ENCODE measurements around the gene ALG8.
A peak's percentile ranks its signal among the peaks of the same experiment; 100 is the strongest.
"Not testable (repeated sequence)": the region's sequence is repeated elsewhere in the genome, so short reads cannot be mapped to it uniquely, and the experiment has no call there.

Gene ALG8

GRCh38 chr11:78139422-78140391, at the start of gene ALG8:
Gene ALG8 (minus strand): TSS chr11:78139626. CDS start chr11:78139588, 38 bp downstream.
- peak; percentile 93 for DNase-seq

- peak; percentile 93 for DNase-seq
Observed at GRCh38 chr11:78188286-78189173, 49.1 kb upstream of the ALG8 start, which contains the start of the genes KCTD21 and USP35. Gene KCTD21 (minus strand): TSS chr11:78188626. CDS start chr11:78174554, 14,072 bp downstream. Gene USP35 (plus strand): TSS chr11:78188919. CDS start chr11:78196246, 7,327 bp downstream.

GRCh38 chr11:78187366-78188285, 48.2 kb upstream of the ALG8 start:
- no peak for DNase-seq

GRCh38 chr11:78181185-78181584, 41.8 kb upstream of the ALG8 start:
- no peak for DNase-seq

DNA sequence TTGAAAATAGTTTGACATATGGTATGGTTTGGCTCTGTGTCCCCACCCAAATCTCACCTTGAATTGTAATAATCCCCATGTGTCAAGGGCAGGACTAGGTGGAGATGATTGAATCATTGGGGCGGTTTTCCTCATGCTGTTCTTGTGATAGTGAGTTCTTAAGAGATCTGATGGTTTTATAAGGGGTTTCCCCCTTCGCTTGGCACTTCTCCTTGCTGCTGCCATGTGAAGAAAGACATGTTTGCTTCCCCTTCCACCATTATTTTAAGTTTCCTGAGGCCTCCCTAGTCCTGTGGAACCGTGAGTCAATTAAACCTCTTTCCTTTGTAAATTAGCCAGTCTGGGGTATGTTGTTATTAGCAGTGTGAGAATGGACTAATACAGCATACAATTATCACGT, 41.3 kb upstream of the ALG8 start:
- DNase-seq, result no peak

- DNase-seq, result no peak
Observed at GRCh38 chr11:78179459-78180071, 40.1 kb upstream of the ALG8 start.

DNA sequence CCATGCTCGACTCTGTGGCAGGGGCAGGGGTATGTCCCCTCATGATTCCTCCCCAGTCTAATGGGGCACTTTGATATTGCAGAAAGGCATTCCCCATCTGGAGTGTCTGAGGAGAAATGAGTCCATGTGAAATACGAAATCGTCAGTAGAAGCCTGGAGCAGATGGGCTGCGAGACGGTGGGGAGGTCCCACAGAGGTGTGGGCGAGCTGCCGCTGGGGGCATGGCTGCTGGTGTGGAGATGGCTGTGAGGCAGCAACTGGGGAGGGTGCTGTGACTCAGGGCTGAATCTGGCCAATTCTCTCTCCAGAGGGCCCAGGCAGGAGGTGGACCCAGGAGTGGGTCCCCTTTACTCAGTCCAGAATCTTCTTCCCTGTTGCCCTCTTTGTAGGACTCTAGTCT, 37.8 kb upstream of the ALG8 start:
- no peak for DNase-seq

GRCh38 chr11:78176605-78177141, 37.2 kb upstream of the ALG8 start:
- DNase-seq, result no peak

DNA sequence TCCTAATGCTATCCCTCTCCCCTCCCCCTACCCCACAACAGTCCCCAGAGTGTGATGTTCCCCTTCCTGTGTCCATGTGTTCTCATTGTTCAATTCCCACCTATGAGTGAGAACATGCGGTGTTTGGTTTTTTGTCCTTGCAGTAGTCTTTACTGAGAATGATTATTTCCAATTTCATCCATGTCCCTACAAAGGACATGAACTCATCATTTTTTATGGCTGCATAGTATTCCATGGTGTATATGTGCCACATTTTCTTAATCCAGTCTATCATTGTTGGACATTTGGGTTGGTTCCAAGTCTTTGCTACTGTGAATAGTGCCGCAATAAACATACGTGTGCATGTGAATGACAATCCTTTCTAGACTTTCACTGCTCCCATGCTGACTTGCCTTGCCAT, 36.4 kb upstream of the ALG8 start:
- not testable (repeated sequence) for DNase-seq

DNA sequence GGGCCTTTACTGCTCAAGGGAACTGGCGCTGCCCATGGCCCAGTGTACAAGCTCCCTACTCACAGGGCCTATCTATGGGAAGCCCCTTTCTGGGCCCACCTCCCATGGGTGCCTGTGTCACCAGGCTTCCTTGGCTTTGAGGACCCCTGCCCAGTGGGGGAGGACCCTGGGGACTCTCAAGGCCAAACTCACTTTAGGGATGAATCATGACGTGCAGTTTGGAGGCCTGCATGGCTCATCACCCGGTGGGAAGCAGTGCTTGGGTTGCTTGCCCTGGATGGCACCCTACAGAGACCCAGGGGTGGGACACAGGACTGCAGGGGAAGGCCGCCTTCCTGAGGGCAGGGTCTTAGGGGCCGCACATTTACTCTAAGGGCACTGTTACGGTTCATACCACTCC, 32.5 kb upstream of the ALG8 start:
- DNase-seq, result no peak

DNA sequence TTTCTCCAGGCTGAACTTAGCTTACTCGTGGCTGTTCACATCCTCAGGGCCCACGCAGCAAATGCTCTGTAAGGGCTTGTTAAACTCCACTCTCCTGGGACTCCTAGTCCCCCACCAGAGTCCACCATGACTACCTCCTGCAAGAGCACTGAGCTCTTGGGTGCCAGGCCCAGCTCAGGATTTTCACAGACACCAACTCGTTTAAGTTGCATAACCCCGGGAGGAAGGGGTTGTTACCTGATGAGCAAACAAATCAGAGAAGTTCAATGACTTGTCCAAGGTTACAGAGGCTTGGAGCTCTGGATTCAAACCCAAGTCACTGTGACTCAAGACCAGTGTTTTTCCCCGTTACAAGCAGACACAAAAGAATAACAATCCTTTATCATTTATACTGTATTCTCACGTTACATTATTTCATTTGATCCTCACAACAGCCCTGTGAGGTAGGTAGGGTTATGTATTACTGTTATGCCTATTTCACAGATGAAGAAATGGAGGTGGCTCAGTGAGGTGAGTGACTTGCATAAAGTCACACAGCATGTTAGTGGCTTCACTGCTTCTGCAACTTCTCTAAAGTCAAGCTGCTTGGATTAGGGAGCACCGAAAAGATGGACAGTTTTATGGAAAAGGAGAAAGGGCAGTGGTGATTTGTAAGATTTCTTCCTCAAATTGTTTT, 31.6 kb upstream of the ALG8 start:
- DNase-seq, result no peak

DNA sequence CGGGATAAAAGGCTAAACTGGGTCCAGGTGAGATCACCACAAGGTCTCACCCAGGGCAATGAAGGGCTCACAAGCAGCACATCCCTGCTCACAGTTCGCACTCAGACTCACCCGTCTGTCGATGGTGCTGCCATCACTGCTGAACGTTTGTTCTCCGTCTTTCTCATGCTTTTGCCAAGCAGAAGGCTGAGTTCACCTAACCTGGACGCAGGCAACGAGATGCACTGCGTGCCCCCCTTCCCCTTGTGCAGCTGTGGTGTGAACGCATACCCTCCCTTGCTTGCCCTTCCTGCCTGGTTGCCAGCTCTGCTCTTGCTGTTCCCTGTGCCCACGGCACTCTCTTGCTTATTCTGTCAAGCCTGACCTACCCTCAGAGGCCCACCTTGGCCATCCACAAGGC, 31.0 kb upstream of the ALG8 start:
- no peak for DNase-seq

DNA sequence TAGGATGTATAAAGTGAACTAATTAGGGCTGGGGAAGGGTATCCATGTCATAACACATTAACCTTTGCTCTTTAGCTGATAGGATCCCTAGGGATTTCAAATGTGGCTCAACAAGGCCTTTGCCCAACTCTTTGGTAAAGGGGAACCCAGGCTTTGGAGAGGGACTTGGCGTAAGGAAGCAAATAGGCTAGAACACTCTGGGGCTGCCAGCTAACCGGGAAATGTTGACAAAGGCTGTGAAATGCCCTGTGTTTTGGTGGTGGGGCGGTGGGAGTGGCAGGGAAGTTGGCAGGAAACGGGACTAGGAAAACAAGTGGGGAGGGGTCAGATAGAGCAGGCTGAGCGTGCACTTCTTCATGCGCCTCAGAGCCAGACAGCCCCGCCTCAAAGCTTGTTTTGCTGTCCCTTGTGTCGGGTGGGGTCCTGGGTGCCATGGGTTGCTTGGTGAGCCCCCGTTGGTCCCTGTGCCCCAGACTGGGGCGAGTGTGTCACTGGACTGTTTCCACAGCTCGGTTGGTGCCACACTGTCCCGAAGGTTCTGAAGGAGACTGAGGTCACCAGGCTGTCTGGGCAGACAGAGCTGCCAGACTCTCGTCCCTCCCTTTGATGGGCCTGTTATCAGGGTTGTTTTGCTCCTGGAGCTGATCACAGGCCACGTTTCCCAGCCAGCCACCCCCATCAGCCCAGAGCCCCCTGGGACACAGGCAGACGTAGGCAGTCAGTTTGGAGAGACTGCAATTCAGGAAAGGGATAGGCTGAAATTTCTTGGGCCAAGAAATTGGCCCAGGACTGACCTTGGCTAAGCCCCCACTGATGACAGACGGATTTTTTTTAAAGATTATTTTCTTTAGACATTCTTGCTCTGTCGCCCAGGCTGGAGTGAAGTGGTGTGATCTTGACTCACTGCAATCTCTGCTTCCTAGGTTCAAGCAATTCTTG, 29.4 kb upstream of the ALG8 start:
- no peak for DNase-seq

DNA sequence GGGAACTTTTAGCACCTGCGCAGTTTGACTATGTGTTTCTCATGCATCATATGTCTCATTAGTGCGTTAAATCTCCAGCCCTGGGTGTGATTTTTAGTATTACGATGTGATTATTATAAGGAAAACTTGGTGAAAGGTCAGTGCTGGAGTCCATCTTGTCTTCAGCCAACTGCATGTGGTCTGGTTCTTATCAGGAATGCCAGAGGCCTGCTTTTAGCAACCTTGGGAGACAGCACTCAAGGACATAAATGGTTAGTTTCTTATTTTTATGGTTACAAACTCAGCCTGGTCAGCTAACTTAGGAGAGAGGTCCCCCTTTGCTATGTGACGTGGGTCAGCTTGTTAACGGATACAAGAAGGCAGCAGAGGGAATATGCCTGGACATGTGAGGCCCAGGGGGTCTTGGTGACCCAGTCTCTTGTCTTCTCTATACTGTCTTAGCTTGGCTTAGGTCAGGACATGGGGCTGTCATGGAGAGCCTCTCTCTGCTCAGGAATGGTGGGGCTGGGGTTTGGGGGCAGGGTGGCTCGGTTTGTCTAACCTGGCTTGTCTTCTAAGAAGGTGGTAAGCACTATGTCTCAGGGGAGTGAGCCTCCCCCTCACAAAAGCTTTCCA, 27.5 kb upstream of the ALG8 start:
- no peak for DNase-seq

- no peak for DNase-seq
Observed at GRCh38 chr11:78164471-78164870, 25.0 kb upstream of the ALG8 start.

DNA sequence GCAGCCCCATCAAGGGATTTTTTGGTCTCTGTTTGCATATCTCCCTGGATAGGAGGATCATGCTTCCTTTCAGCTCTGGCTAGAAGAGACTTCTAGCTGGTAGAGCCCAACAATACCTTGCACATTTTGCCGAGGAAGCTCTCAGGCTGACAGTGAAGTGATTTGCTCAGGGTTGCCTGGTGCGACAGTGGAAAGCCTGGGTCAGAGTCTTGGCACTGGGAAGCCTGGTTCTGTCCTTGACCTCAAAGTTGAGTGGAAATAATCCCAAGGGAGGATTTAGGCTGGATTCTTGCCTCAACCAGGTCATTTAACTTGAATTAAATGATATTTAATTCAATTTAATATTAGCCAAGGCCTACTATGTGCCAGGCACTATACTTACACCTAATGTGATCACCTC, 24.4 kb upstream of the ALG8 start:
- DNase-seq, result no peak

GRCh38 chr11:78161962-78162371, 22.5 kb upstream of the ALG8 start:
- no peak for DNase-seq

DNA sequence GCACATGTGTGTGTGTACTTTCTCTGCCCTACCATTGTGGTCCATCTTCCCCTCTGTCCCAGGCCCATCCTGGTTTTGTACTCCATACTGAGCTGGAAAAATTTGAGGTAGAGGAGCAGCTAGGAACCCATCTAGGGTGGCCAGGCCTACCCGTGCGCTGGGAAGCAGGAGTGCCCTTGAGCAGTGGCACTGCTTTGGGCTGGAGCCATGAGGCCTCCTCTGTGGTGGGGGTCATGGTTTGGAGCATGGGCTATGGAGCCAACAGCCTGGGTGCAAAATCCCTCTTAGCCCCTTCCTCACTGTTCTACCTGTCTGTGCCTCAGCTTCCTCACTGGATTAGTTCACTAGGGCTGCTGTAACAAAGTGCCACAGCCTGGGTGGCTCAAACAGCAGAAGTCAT, 21.9 kb upstream of the ALG8 start:
- no peak for DNase-seq

GRCh38 chr11:78160557-78160956, 21.1 kb upstream of the ALG8 start:
- DNase-seq, result no peak

All from NCI-H510A (cell line).